ENCODE measurements around the gene PUS3. TPM values are rescaled to one million over a fixed set of nuclear protein-coding genes. Genes with fewer than 3 reads are reported as not detected.

Gene PUS3
- total RNA-seq = 1 to 10 TPM; 3.6 to 6.7 (median 3.6) TPM
- total RNA-seq (2013) = 11.4 TPM

GRCh38 chr11:125902927-125903710 is at the start of gene PUS3:
PUS3 (minus strand) TSS chr11:125903206; CDS start chr11:125896284, 6,922 bp downstream.
- intact Hi-C loops (cut with micrococcal nuclease) = loop anchor here (2.0 kb wide), 1 partner anchor 14 kb away; no protein-coding TSS in a partner anchor
- DNase-seq (peak; percentile 79 to 92), ATAC-seq (peak; percentile 91 to 95 (median 93))
- Histone ChIP-seq H3K4me1 (ENCODE audit: control insufficient read depth, insufficient read depth, low read length) (peaks cover 24% of the 10 kb centered on the region), H3K27me3 (ENCODE audit: control insufficient read depth, insufficient read depth, low read length) (peaks cover 21% of the 10 kb centered on the region), H3K36me3 (ENCODE audit: control insufficient read depth, insufficient read depth, low read length) (peaks cover 11% of the 10 kb centered on the region), H3K4me3 (ENCODE audit: low read length) (peak within 1 kb of the TSS; percentile 55), H3K27ac (ENCODE audit: low read length) (peak within 1 kb of the TSS; percentile 32), H3K9me3 (ENCODE audit: control insufficient read depth, insufficient read depth, low read length) (no peaks in the 10 kb centered on the region)
- Mint-ChIP-seq H3K4me1 (peaks cover 13 to 15% of the 10 kb centered on the region in 2 donors), H3K4me3 (peak within 1 kb of the TSS; percentile 96), H3K36me3 (no peaks in the 10 kb centered on the region), H3K9me3 (no peaks in the 10 kb centered on the region), H3K27me3 (ENCODE audit: low read depth in 2 of 2) (peaks cover 18 to 30% of the 10 kb centered on the region in 2 donors), H3K27ac (peak within 1 kb of the TSS; percentile 89 to 91)
- 2% methylated on average over 29 of the region's 31 CpGs for WGBS (ENCODE audit: insufficient coverage)
- TF ChIP-seq CTCF (IDR thresholded peaks at IDR 0.05) = no peak

GRCh38 chr11:125952559-125952958 is 49.6 kb upstream of the PUS3 start:
- no peaks in the 10 kb centered on the region for H3K9me3 ChIP-seq (ENCODE audit: control insufficient read depth, insufficient read depth, low read length)
- Mint-ChIP-seq H3K27ac (no peak overlapping the region), H3K36me3 (no peaks in the 10 kb centered on the region), H3K9me3 (no peaks in the 10 kb centered on the region), H3K4me3 (no peak overlapping the region), H3K4me1 (no peaks in the 10 kb centered on the region), H3K27me3 (ENCODE audit: low read depth in 2 of 2) (peaks cover 3 to 7% of the 10 kb centered on the region in 2 donors)
- H3K4me3 ChIP-seq (ENCODE audit: low read length) = no peak overlapping the region
- WGBS (ENCODE audit: insufficient coverage) = 69% methylated on average over 2 of the region's 2 CpGs
- ATAC-seq = no peak
- H3K4me1 ChIP-seq (ENCODE audit: control insufficient read depth, insufficient read depth, low read length) = no peaks in the 10 kb centered on the region
- no peaks in the 10 kb centered on the region for H3K36me3 ChIP-seq (ENCODE audit: control insufficient read depth, insufficient read depth, low read length)
- intact Hi-C loops (cut with micrococcal nuclease) = no loop called here
- H3K27me3 ChIP-seq (ENCODE audit: control insufficient read depth, insufficient read depth, low read length) = no peaks in the 10 kb centered on the region
- DNase-seq = no peak
- no peak for TF ChIP-seq CTCF (IDR thresholded peaks at IDR 0.05)
- H3K27ac ChIP-seq (ENCODE audit: low read length) = no peak overlapping the region

- no peaks in the 10 kb centered on the region for H3K4me1 ChIP-seq (ENCODE audit: control insufficient read depth, insufficient read depth, low read length)
- intact Hi-C loops (cut with micrococcal nuclease) = no loop called here
- H3K27me3 ChIP-seq (ENCODE audit: control insufficient read depth, insufficient read depth, low read length) = no peaks in the 10 kb centered on the region
- H3K4me1 Mint-ChIP-seq = no peaks in the 10 kb centered on the region
- no peaks in the 10 kb centered on the region for H3K9me3 ChIP-seq (ENCODE audit: control insufficient read depth, insufficient read depth, low read length)
- H3K36me3 ChIP-seq (ENCODE audit: control insufficient read depth, insufficient read depth, low read length) = no peaks in the 10 kb centered on the region
- no peaks in the 10 kb centered on the region for H3K36me3 Mint-ChIP-seq
- H3K9me3 Mint-ChIP-seq = no peaks in the 10 kb centered on the region
- 78% methylated on average over 11 of the region's 11 CpGs for WGBS (ENCODE audit: insufficient coverage)
- no peak overlapping the region for H3K27ac Mint-ChIP-seq
- no peak overlapping the region for H3K27ac ChIP-seq (ENCODE audit: low read length)
- H3K27me3 Mint-ChIP-seq (ENCODE audit: low read depth in 2 of 2) = peaks cover 3 to 7% of the 10 kb centered on the region in 2 donors
- ATAC-seq (no peak), DNase-seq (no peak)
- no peak overlapping the region for H3K4me3 ChIP-seq (ENCODE audit: low read length)
- no peak overlapping the region for H3K4me3 Mint-ChIP-seq
- TF ChIP-seq CTCF (IDR thresholded peaks at IDR 0.05) = no peak
Observed at GRCh38 chr11:125951731-125952130, 48.7 kb upstream of the PUS3 start.
